Keratinocyte (primary cell): ENCODE data around the gene CBR3. TPM values are rescaled to one million over a fixed set of nuclear protein-coding genes. Genes with fewer than 3 reads are reported as not detected.

Source experiments
- DNase-seq: peaks from one replicate; pipeline ENCODE4 v3.0.0-alpha.2; 2011; ENCODE audit warnings: low read depth, missing footprints, low spot score
- FAIRE-seq: peaks from 2 replicates; lab custom pipeline; 2011; peaks lifted over from hg19 to GRCh38; lab: Jason Lieb, UNC
- H2AFZ ChIP-seq: 2 replicates; pipeline ENCODE4 v1.6.0; 2012; ENCODE audit warnings: low read length, control low read depth, inconsistent platforms; ENCODE audit not compliant: control insufficient read depth
- H3K27ac ChIP-seq: 2 replicates; pipeline ENCODE4 v1.5.1; 2011; ENCODE audit warnings: low read length; ENCODE audit not compliant: control insufficient read depth, insufficient read depth
- H3K27me3 ChIP-seq: 3 replicates; pipeline ENCODE4 v1.6.0; 2011; ENCODE audit warnings: low read length; ENCODE audit not compliant: control insufficient read depth, insufficient read depth; ENCODE audit errors: extremely low read depth
- H3K36me3 ChIP-seq, 2 experiments: 2 replicates in 1 of 2; 3 replicates in 1 of 2; pipeline ENCODE4 v1.5.1; 2011; ENCODE audit warnings: low read length in 2 of 2, mild to moderate bottlenecking in 1 of 2; ENCODE audit not compliant: control insufficient read depth in 2 of 2, insufficient read depth in 2 of 2; ENCODE audit errors: extremely low read depth in 1 of 2
- H3K4me1 ChIP-seq: 3 replicates; pipeline ENCODE4 v1.5.1; 2011; ENCODE audit warnings: low read length; ENCODE audit not compliant: control insufficient read depth, insufficient read depth; ENCODE audit errors: extremely low read depth
- H3K4me2 ChIP-seq: 3 replicates; pipeline ENCODE4 v1.6.0; 2011; ENCODE audit warnings: low read depth, low read length; ENCODE audit not compliant: control insufficient read depth, insufficient read depth; ENCODE audit errors: extremely low read depth
- H3K4me3 ChIP-seq, 3 experiments: fragments of 200-600 bp in 1 of 3; sonication (generic) in 1 of 3; 2 replicates in 2 of 3; 3 replicates in 1 of 3; pipeline ENCODE4 v1.5.1; 2011 to 2016; ENCODE audit warnings: low read length in 3 of 3, mild to moderate bottlenecking in 3 of 3, control low read depth in 2 of 3, inconsistent platforms in 1 of 3, low read depth in 1 of 3, mixed read lengths in 1 of 3, mixed run types in 1 of 3, moderate library complexity in 1 of 3; ENCODE audit not compliant: control insufficient read depth in 2 of 3, insufficient read depth in 2 of 3; ENCODE audit errors: extremely low read depth in 1 of 3
- H3K79me2 ChIP-seq: 2 replicates; pipeline ENCODE4 v1.6.0; 2012; ENCODE audit warnings: low read length; ENCODE audit not compliant: control insufficient read depth, insufficient read depth
- H3K9ac ChIP-seq: 3 replicates; pipeline ENCODE4 v1.6.0; 2011; ENCODE audit warnings: low read length; ENCODE audit not compliant: control insufficient read depth, insufficient read depth; ENCODE audit errors: extremely low read depth
- H3K9me1 ChIP-seq: 3 replicates; pipeline ENCODE4 v1.6.0; 2011; ENCODE audit warnings: low read length; ENCODE audit not compliant: control insufficient read depth, insufficient read depth; ENCODE audit errors: extremely low read depth
- H3K9me3 ChIP-seq: 2 replicates; pipeline ENCODE4 v1.5.1; 2012; ENCODE audit warnings: low read depth, low read length; ENCODE audit not compliant: control insufficient read depth
- H4K20me1 ChIP-seq: 3 replicates; pipeline ENCODE4 v1.6.0; 2011; ENCODE audit warnings: low read length; ENCODE audit not compliant: control insufficient read depth, insufficient read depth; ENCODE audit errors: extremely low read depth
- EZH2 ChIP-seq: IDR thresholded peaks from one replicate; pipeline ENCODE4 v1.6.1; 2012; ENCODE audit warnings: inconsistent platforms, mild to moderate bottlenecking, low read length, moderate library complexity
- dilution Hi-C: fragments of 300-500 bp; cut with MboI; formaldehyde crosslinking; loops from one replicate; pipeline ENCODE4 v1.7.0; 2020; ENCODE audit warnings: low sequenced_read_pairs; ENCODE audit not compliant: extremely low pct_ligation_motif_present
- polyA plus RNA-seq, 5 experiments: library from polyadenylated mRNA; depleted of rRNA in 3 of 5; stranded (reverse) in 3 of 5; stranded (forward) in 1 of 5; unstranded in 1 of 5; fragments of >200 nt; gene quantifications; 1 replicate in 1 of 5; 2 replicates in 3 of 5; 3 replicates in 1 of 5; pipeline versions ENCODE4 v1.2.1 to v1.2.3, GENCODE V29; 2011 to 2012; ENCODE audit warnings: missing spikeins in 2 of 5, low read depth in 1 of 5, low replicate concordance in 1 of 5
- TF ChIP-seq, protein P1 (sequence below), 3 experiments: IDR thresholded peaks in 1 of 3; conservative IDR thresholded peaks in 1 of 3; optimal IDR thresholded peaks in 1 of 3; 2 replicates in 2 of 3; 3 replicates in 1 of 3; pipeline versions ENCODE3 to v1.5.1; 2011; ENCODE audit warnings: low read length in 3 of 3, mild to moderate bottlenecking in 3 of 3, moderate library complexity in 2 of 3, control low read depth in 1 of 3, inconsistent platforms in 1 of 3; ENCODE audit not compliant: insufficient read depth in 2 of 3; ENCODE audit errors: extremely low read depth in 1 of 3

Gene CBR3
- polyA plus RNA-seq, 1 donor (not counting 4 experiments of a cell fraction or from before 2014, with no cell fraction given), result 1.3 TPM

DNA sequence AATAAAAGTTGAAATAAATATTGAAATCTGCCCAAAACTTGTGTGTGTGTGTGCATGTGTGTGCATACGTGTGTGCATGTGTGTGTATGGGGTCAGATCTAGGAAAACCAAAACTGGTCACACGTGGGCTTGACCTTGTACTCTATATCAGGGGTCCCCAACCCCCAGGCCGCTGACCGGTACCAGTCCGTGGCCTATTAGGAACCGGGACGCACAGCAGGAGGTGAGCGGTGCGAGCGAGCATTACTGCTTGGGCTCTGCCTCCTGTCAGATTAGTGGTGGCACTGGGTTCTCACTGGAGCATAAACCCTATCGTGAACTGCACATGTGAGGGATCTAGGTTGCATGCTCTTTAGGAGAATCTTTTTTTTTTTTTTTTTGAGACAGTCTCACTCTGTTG, 30.5 kb downstream of the CBR3 start:
- no peak overlapping the region for H3K27ac ChIP-seq
- no peak overlapping the region for H2AFZ ChIP-seq
- H3K36me3 ChIP-seq, result peaks cover 0 to 1% of the 10 kb centered on the region in 2 experiments
- dilution Hi-C loops, result no loop called here
- no peaks in the 10 kb centered on the region for H4K20me1 ChIP-seq
- H3K9ac ChIP-seq, result no peak overlapping the region
- H3K4me3 ChIP-seq, result no peak overlapping the region
- no peak overlapping the region for H3K4me2 ChIP-seq
- H3K27me3 ChIP-seq, result no peaks in the 10 kb centered on the region
- H3K4me1 ChIP-seq, result no peaks in the 10 kb centered on the region
- no peaks in the 10 kb centered on the region for H3K9me1 ChIP-seq
- FAIRE-seq (no peak), DNase-seq (no peak)
- H3K9me3 ChIP-seq, result no peaks in the 10 kb centered on the region
- H3K79me2 ChIP-seq, result no peaks in the 10 kb centered on the region
- TF ChIP-seq, protein P1, sequence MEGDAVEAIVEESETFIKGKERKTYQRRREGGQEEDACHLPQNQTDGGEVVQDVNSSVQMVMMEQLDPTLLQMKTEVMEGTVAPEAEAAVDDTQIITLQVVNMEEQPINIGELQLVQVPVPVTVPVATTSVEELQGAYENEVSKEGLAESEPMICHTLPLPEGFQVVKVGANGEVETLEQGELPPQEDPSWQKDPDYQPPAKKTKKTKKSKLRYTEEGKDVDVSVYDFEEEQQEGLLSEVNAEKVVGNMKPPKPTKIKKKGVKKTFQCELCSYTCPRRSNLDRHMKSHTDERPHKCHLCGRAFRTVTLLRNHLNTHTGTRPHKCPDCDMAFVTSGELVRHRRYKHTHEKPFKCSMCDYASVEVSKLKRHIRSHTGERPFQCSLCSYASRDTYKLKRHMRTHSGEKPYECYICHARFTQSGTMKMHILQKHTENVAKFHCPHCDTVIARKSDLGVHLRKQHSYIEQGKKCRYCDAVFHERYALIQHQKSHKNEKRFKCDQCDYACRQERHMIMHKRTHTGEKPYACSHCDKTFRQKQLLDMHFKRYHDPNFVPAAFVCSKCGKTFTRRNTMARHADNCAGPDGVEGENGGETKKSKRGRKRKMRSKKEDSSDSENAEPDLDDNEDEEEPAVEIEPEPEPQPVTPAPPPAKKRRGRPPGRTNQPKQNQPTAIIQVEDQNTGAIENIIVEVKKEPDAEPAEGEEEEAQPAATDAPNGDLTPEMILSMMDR (optimal IDR thresholded peaks at IDR 0.05 in 1 of 3, IDR thresholded peaks at IDR 0.05 in 1 of 3, conservative IDR thresholded peaks at IDR 0.05 in 1 of 3; ENCODE audit: extremely low read depth in 1 of 3, insufficient read depth in 2 of 3, low read length in 3 of 3), result no peak
- TF ChIP-seq EZH2, result no peak

DNA sequence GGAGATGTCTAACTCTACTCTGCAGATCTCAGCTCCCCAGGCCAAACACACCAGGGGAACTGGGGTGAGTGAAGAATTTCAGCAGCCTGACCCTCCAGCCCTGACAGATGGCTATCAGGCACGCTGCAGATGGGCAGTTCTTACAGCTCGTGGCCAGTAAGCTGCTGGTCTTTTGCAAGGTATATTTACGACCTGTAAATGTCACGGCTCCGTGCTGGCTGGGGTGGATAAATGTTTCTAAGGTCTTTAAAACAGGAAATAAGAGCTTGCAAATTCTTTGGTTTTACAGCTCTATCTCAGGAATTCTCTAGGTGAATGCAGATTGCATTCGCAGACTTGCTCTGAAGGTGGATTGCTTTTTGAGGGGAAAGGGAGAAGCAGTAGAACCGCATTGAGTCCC, 31.8 kb downstream of the CBR3 start:
- Histone ChIP-seq H3K79me2 (no peaks in the 10 kb centered on the region), H3K4me3 (no peak overlapping the region), H3K36me3 (peaks cover 0 to 1% of the 10 kb centered on the region in 2 experiments), H4K20me1 (no peaks in the 10 kb centered on the region), H3K9ac (no peak overlapping the region), H3K27me3 (no peaks in the 10 kb centered on the region), H3K27ac (no peak overlapping the region), H3K9me3 (no peaks in the 10 kb centered on the region), H3K4me1 (no peaks in the 10 kb centered on the region), H3K4me2 (no peak overlapping the region), H3K9me1 (no peaks in the 10 kb centered on the region), H2AFZ (no peak overlapping the region)
- no peak for TF ChIP-seq EZH2
- TF ChIP-seq, protein P1 (optimal IDR thresholded peaks at IDR 0.05 in 1 of 3, IDR thresholded peaks at IDR 0.05 in 1 of 3, conservative IDR thresholded peaks at IDR 0.05 in 1 of 3; ENCODE audit: extremely low read depth in 1 of 3, insufficient read depth in 2 of 3, low read length in 3 of 3), result no peak
- DNase-seq, result no peak
- FAIRE-seq, result no peak
- dilution Hi-C loops, result no loop called here
